Activated T-helper 2 cell treated with anti-CD3 and anti-CD28 coated beads, Interferon-gamma antibody, Interleukin-2, Interleukin-4, amounts not matched to agents 10 μg/mL and 5 μg/mL and 100 μg/mL, durations not matched to agents 14 hours and 24 hours and 36 hours (primary cell): Measurements from ENCODE around the gene ZNF672. TPM values are rescaled to one million over a fixed set of nuclear protein-coding genes. Genes with fewer than 3 reads are reported as not detected.

Source experiments
- DNase-seq: peaks from one replicate; pipeline ENCODE4 v3.0.0; 2021; ENCODE audit warnings: low spot score
- H3K27ac Mint-ChIP-seq: one replicate; pipeline ENCODE4 v1.8.0; 2021; ENCODE audit warnings: mixed read lengths
- H3K27me3 Mint-ChIP-seq: one replicate; pipeline ENCODE4 v1.8.0; 2021; ENCODE audit warnings: low read depth, mixed read lengths
- H3K36me3 Mint-ChIP-seq: one replicate; pipeline ENCODE4 v1.8.0; 2021; ENCODE audit warnings: low read depth, mixed read lengths
- H3K4me1 Mint-ChIP-seq: one replicate; pipeline ENCODE4 v1.8.0; 2021; ENCODE audit warnings: low read depth, mixed read lengths
- H3K4me3 Mint-ChIP-seq: one replicate; pipeline ENCODE4 v1.8.0; 2021; ENCODE audit warnings: low read depth, mild to moderate bottlenecking, moderate library complexity, mixed read lengths
- H3K9me3 Mint-ChIP-seq: one replicate; pipeline ENCODE4 v1.8.0; 2021; ENCODE audit warnings: mixed read lengths
- intact Hi-C: fragments of 100-400 bp; cut with micrococcal nuclease; formaldehyde crosslinking; loops from one replicate; pipeline ENCODE4 v1.15.1; 2023
- total RNA-seq: library from RNA; stranded (reverse); gene quantifications from 2 replicates; pipeline ENCODE4 v1.2.3, GENCODE V29; 2022

The ZNF672 gene
- total RNA-seq, 1 donor from 2014 or later = 51.6 TPM

DNA sequence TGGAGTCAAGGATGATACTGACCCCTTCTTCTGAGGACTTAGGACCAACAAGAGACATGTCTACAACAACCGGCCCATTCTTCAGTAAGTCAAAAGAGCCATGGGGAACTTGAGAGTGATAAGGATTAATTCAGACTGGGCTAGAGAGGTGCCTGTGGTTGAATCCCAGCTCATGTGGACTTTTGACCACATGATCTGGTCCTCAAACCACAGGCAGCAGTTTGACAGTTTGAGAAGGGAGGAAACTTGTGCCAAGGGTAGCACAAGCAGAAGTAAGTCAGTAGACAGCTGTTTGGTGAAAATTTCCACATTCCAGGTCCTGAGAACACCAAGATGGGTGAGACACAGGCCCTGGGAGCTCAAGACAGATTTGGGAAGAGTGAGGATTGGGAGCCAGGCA, 32.1 kb upstream of the ZNF672 start:
- Mint-ChIP-seq H3K9me3 (no peaks in the 10 kb centered on the region), H3K27me3 (peaks cover 2% of the 10 kb centered on the region), H3K4me1 (no peaks in the 10 kb centered on the region), H3K27ac (no peak overlapping the region), H3K36me3 (no peaks in the 10 kb centered on the region), H3K4me3 (no peak overlapping the region)
- DNase-seq = no peak
- intact Hi-C loops = loop anchor here (2.0 kb wide), 1 partner anchor 119 kb away; no protein-coding TSS in a partner anchor

DNA sequence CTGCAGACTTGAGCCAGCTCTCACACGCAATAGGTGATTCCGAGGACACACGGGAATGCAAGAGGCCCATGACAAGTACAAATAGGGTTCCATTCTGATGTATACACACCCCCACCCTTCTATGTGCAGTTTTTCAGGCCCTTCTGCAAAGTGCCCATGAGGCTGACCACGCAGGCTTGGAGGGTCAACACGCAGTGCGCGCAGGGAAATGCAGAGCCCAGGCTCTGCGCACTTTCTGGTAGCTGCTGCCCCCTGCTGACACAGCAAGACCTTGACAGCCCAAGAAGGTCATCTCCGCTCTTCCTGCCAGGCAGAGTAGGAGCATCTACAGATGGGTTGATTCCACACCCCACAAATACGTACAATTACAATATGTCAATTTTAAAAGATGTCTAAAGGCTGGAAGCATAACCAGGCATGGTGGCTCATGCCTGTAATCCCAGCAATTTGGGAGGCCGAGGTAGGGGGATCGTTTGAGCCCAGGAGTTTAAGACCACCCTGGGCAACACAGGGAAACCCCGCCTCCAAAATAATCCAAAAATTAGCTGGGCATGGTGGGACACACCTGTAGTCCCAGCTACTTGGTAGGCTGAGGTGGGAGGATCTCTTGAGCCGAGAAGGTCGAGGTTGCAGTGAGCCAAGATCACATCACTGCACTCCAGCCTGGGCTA, 30.8 kb upstream of the ZNF672 start:
- H3K4me3 Mint-ChIP-seq = no peak overlapping the region
- no peaks in the 10 kb centered on the region for H3K9me3 Mint-ChIP-seq
- H3K27me3 Mint-ChIP-seq = no peaks in the 10 kb centered on the region
- no peak overlapping the region for H3K27ac Mint-ChIP-seq
- no peaks in the 10 kb centered on the region for H3K4me1 Mint-ChIP-seq
- DNase-seq = peak; percentile 24
- intact Hi-C loops = loop anchor here (1.0 to 2.0 kb wide), 3 partner anchors 120 to 403 kb away; no protein-coding TSS in a partner anchor
- H3K36me3 Mint-ChIP-seq = peaks cover 7% of the 10 kb centered on the region

GRCh38 chr1:248808876-248809275, 29.1 kb upstream of the ZNF672 start:
- Mint-ChIP-seq H3K36me3 (peaks cover 22% of the 10 kb centered on the region), H3K4me3 (no peak overlapping the region), H3K27me3 (no peaks in the 10 kb centered on the region), H3K4me1 (no peaks in the 10 kb centered on the region), H3K27ac (no peak overlapping the region), H3K9me3 (no peaks in the 10 kb centered on the region)
- intact Hi-C loops = no loop called here
- no peak for DNase-seq

DNA sequence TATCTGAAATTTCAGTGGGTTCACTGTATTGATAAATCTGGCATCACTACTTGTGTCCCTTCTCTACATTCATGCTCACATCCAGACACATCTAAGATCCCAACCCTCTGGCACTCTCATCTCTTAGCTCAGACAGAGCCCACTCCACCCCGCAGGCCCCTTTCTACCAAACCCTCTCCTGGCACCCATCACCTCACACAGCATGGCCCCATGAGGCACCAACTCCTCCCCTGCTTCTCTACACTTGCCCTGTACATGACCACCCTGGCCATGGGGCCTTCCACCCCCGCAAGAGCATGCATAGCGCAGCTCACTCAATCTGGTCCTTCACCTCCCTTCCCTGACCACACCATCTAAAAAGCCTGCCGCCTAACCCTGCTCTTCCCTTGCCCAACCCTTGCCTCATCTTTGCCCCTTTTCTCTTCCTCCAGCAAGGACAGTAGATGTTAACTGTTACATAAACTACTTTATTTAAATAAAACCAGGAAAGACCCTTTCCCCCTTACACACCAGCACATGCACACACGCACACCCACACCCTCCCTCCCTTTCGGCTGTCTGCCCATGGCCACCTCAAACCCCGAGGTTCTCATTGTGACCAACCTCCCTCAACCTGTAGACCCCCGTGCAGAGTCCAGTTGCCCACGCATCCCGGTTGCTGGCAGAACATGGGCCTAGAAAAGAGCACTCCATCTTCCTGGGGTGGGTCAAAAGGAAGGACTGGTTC, 27.9 kb upstream of the ZNF672 start:
- no peak overlapping the region for H3K27ac Mint-ChIP-seq
- H3K9me3 Mint-ChIP-seq = no peaks in the 10 kb centered on the region
- no peak overlapping the region for H3K4me3 Mint-ChIP-seq
- intact Hi-C loops = no loop called here
- no peak for DNase-seq
- no peaks in the 10 kb centered on the region for H3K27me3 Mint-ChIP-seq
- no peaks in the 10 kb centered on the region for H3K4me1 Mint-ChIP-seq
- peaks cover 33% of the 10 kb centered on the region for H3K36me3 Mint-ChIP-seq

DNA sequence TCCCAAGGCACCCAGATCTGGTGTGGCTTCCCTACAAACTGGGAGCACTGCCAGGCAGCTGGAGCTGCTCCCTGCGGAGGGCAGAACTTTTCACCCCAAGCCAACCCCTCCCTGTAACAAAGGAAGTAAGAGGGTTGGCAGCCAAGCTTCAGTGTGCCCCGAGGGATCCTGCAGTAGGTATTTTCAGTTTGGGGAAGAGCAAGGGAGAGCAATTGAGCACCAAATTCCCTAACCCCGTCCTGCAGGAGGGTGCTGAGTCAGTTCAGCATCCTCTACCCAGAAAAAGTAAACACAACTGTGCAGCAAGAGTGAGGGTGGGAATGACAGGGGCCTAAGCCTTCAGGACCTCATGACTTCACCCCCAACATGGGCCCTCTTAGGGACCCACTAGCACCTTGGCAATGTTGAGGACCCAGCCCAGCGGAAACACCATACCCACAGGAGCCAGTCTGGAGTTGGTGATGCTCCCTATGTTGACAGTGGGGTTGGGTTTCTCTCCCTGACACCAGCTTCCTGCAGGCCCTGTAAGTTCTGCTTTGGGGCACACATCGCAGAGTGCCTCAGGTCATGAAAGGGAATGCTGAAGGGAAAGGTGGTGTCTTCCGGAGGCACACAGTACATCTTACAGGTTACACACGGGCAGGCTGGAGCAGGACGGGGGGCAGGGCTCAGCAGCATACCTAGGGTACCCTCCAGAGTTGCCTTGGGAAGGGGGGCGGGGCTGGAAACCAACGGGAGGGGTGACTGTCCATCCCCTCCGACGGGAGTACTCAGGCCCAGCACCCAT, 27.1 kb upstream of the ZNF672 start:
- Mint-ChIP-seq H3K36me3 (peaks cover 40% of the 10 kb centered on the region), H3K27ac (no peak overlapping the region), H3K4me1 (peaks cover 6% of the 10 kb centered on the region), H3K9me3 (no peaks in the 10 kb centered on the region), H3K27me3 (no peaks in the 10 kb centered on the region), H3K4me3 (no peak overlapping the region)
- intact Hi-C loops = no loop called here
- no peak for DNase-seq

GRCh38 chr1:248811514-248812490, 26.2 kb upstream of the ZNF672 start:
- H3K27ac Mint-ChIP-seq = no peak overlapping the region
- H3K9me3 Mint-ChIP-seq = no peaks in the 10 kb centered on the region
- intact Hi-C loops = no loop called here
- H3K36me3 Mint-ChIP-seq = peaks cover 46% of the 10 kb centered on the region
- H3K4me3 Mint-ChIP-seq = no peak overlapping the region
- no peaks in the 10 kb centered on the region for H3K27me3 Mint-ChIP-seq
- no peak for DNase-seq
- peaks cover 14% of the 10 kb centered on the region for H3K4me1 Mint-ChIP-seq

DNA sequence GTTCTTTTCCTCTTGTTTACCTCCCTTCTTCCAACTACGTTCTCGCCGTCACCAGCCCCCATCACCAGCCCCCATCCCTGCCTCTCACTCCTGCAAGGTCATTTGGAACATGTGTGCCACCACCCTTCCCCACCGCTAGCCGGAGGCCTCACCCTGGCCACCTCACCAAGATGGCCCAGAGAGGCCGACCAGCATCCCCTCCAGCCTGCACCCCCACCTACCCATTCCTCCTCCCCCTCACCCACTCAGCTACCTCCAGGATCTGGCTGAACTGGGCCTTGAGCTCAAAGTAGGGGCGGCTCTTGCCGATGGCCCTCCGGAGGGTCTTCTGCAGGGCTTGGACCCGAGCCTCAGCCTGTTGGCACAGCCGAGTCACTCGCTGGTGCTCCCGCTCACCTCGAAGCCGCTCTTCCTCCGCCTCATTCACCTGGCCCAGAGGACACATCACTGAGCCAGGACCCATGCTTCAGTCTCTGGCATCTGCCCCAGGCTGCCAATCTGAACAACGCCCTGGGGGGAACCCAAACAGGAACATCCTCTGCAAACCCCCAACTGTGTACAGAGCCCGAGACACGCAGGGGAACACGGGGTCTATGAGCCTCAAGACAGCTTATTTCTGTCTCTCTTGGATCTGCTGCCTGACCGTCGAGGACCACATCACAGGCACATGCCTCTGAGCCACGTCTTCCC, 25.1 kb upstream of the ZNF672 start:
- intact Hi-C loops = no loop called here
- Mint-ChIP-seq H3K4me1 (peaks cover 24% of the 10 kb centered on the region), H3K9me3 (no peaks in the 10 kb centered on the region), H3K4me3 (no peak overlapping the region), H3K27me3 (no peaks in the 10 kb centered on the region), H3K36me3 (peaks cover 52% of the 10 kb centered on the region), H3K27ac (no peak overlapping the region)
- no peak for DNase-seq

- H3K27me3 Mint-ChIP-seq = no peaks in the 10 kb centered on the region
- H3K4me3 Mint-ChIP-seq = no peak overlapping the region
- intact Hi-C loops = no loop called here
- no peaks in the 10 kb centered on the region for H3K9me3 Mint-ChIP-seq
- H3K27ac Mint-ChIP-seq = no peak overlapping the region
- peaks cover 24% of the 10 kb centered on the region for H3K4me1 Mint-ChIP-seq
- peaks cover 52% of the 10 kb centered on the region for H3K36me3 Mint-ChIP-seq
- no peak for DNase-seq
These were observed 24.5 kb upstream of the ZNF672 start for GRCh38 chr1:248813546-248813945.

- Mint-ChIP-seq H3K27ac (no peak overlapping the region), H3K4me1 (peaks cover 31% of the 10 kb centered on the region), H3K36me3 (peaks cover 57% of the 10 kb centered on the region), H3K27me3 (no peaks in the 10 kb centered on the region), H3K9me3 (no peaks in the 10 kb centered on the region), H3K4me3 (no peak overlapping the region)
- DNase-seq = no peak
- intact Hi-C loops = no loop called here
These were observed 23.7 kb upstream of the ZNF672 start for GRCh38 chr1:248814351-248814750.

- no peaks in the 10 kb centered on the region for H3K9me3 Mint-ChIP-seq
- no peak overlapping the region for H3K4me3 Mint-ChIP-seq
- no peaks in the 10 kb centered on the region for H3K27me3 Mint-ChIP-seq
- intact Hi-C loops = no loop called here
- H3K4me1 Mint-ChIP-seq = peaks cover 37% of the 10 kb centered on the region
- H3K36me3 Mint-ChIP-seq = peaks cover 64% of the 10 kb centered on the region
- DNase-seq = no peak
- H3K27ac Mint-ChIP-seq = peak overlapping the region; percentile 70
These were observed 22.5 kb upstream of the ZNF672 start for GRCh38 chr1:248815407-248816034.

GRCh38 chr1:248816042-248816851, 21.8 kb upstream of the ZNF672 start:
- H3K27ac Mint-ChIP-seq = peak overlapping the region; percentile 70
- intact Hi-C loops = no loop called here
- peaks cover 40% of the 10 kb centered on the region for H3K4me1 Mint-ChIP-seq
- peaks cover 66% of the 10 kb centered on the region for H3K36me3 Mint-ChIP-seq
- no peaks in the 10 kb centered on the region for H3K9me3 Mint-ChIP-seq
- H3K4me3 Mint-ChIP-seq = peak overlapping the region; percentile 14
- DNase-seq = no peak
- H3K27me3 Mint-ChIP-seq = no peaks in the 10 kb centered on the region
